Measurements from ENCODE around the gene EXOSC9. TPM values are rescaled to one million over a fixed set of nuclear protein-coding genes. Genes with fewer than 3 reads are reported as not detected.
A peak's percentile ranks its signal among the peaks of the same experiment; 100 is the strongest.

EXOSC9 gene
- total RNA-seq, 4 donors from 2014 or later: 10.1 to 21.6 (median 13.9) TPM

DNA sequence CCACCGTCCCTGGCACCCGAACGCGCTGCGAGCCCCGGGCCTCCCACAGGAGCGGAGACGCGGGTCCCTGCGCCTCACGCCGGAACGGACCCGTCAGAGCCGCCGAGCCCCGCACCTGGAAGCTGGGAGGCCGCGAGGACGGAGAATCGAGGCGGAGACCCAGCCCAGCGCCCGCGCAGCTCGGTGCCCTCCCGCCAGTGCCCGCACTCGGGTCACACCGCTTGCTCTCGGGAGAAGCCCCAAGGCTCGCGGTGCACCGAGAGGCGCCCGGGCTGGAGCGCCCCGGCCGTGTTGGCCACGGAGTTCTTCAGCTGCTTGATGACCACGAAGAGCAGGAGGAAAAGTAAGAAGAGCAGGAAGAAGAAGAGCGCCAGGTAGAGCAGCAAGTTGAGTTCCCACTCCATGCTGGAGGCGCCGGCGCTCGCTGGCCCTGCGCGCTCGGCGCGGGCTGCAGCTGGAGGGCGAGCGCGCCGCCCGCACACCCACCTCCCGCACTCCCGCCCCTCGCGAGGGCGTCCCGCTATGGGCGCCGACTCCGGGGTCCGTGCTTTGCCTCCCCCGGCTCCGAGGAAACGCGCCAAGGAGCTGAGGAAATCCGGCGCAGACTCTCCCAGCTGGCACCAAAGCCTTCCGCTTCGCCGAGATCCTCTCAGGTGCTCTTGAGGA, 36.3 kb upstream of the EXOSC9 start, which contains the start of gene SMIM43:
Gene SMIM43, minus strand, starts transcription at position 463 of the 666 bp plus-strand sequence. Its CDS starts 59 bp downstream, at position 404.
- no peak for TF ChIP-seq POLR2AphosphoS5 (IDR thresholded peaks at IDR 0.05)
- TF ChIP-seq EP300 (IDR thresholded peaks at IDR 0.05): no peak
- TF ChIP-seq, protein P1, sequence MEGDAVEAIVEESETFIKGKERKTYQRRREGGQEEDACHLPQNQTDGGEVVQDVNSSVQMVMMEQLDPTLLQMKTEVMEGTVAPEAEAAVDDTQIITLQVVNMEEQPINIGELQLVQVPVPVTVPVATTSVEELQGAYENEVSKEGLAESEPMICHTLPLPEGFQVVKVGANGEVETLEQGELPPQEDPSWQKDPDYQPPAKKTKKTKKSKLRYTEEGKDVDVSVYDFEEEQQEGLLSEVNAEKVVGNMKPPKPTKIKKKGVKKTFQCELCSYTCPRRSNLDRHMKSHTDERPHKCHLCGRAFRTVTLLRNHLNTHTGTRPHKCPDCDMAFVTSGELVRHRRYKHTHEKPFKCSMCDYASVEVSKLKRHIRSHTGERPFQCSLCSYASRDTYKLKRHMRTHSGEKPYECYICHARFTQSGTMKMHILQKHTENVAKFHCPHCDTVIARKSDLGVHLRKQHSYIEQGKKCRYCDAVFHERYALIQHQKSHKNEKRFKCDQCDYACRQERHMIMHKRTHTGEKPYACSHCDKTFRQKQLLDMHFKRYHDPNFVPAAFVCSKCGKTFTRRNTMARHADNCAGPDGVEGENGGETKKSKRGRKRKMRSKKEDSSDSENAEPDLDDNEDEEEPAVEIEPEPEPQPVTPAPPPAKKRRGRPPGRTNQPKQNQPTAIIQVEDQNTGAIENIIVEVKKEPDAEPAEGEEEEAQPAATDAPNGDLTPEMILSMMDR (IDR thresholded peaks at IDR 0.05): no peak
- no peak for TF ChIP-seq POLR2A (IDR thresholded peaks at IDR 0.05; ENCODE audit: low read depth)
- Histone ChIP-seq H3K36me3 (no peaks in the 10 kb centered on the region), H3K27ac (replicated peaks in 1 of 4) (peak within 1 kb of the TSS in 1 of 4 donors; percentile 6), H3K9me3 (no peaks in the 10 kb centered on the region), H3K27me3 (peaks cover 0 to 51% (median 10%) of the 10 kb centered on the region in 4 donors), H3K4me1 (peaks cover 5 to 12% (median 10%) of the 10 kb centered on the region in 4 donors), H3K4me3 (peak within 1 kb of the TSS; percentile 42 to 54 (median 47))
- intact Hi-C loops (cut with DNase I): no loop called here
- no peak for DNase-seq (ENCODE audit: extremely low spot score)
- 0% methylated on average over 26 of the region's 75 CpGs for WGBS

DNA sequence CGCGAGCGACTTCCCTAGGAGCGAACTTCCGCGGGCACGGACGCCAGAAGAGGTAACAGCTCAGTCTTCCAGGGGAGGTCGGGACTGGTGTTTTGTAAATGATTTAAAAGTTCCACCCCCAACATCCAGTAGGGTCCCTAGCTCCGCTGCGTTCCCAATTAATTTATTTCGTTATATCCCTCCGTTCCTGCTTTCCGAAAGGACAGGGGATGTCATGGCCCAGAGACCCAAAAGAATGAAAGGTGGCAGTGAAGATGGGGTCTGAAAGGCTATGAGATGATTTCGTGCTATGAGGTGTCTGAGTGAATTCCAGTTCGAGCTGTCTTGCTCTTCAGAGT, 35.8 kb upstream of the EXOSC9 start:
- Histone ChIP-seq H3K27ac (replicated peaks in 1 of 4) (peak overlapping the region in 1 of 4 donors; percentile 6), H3K4me1 (peaks cover 5 to 12% (median 10%) of the 10 kb centered on the region in 4 donors), H3K4me3 (peak overlapping the region; percentile 42 to 54 (median 47)), H3K27me3 (peaks cover 0 to 48% (median 10%) of the 10 kb centered on the region in 4 donors), H3K36me3 (no peaks in the 10 kb centered on the region), H3K9me3 (no peaks in the 10 kb centered on the region)
- 61% methylated on average over 7 of the region's 16 CpGs for WGBS
- no peak for TF ChIP-seq EP300 (IDR thresholded peaks at IDR 0.05)
- TF ChIP-seq, protein P1 (IDR thresholded peaks at IDR 0.05): no peak
- no peak for TF ChIP-seq POLR2AphosphoS5 (IDR thresholded peaks at IDR 0.05)
- TF ChIP-seq POLR2A (IDR thresholded peaks at IDR 0.05; ENCODE audit: low read depth): no peak
- intact Hi-C loops (cut with DNase I): no loop called here
- no peak for DNase-seq (ENCODE audit: extremely low spot score)

DNA sequence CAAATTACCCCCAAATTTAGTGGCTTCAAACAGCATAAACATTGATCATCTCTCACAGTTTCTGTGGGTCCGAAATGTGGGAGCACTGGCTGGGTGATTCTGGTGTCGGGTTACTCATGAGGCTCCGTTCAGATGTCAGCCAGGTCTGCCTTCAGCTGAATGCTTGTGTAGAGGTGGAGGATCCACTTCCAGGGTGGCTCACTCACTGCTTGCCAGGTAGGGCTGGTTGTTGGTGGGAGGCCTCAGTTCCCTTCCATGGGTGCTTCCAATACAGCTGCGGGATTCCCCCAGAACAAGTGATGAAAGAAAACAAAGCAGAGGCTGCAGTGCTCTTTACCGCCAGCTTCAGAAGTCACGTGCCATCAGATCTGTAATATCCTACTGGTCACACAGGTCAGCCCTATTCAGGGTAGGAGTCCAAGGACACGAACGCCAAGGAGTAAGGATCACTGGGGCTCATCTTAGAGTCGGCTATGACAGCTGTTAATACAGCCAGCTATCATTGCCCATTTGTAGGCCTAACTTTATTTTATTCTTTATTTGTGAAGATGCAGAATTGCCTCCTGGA, 35.1 kb upstream of the EXOSC9 start:
- no peak overlapping the region for H3K27ac ChIP-seq (replicated peaks in 1 of 4)
- 98% methylated on average over 9 of the region's 9 CpGs for WGBS
- H3K27me3 ChIP-seq: peaks cover 0 to 48% (median 10%) of the 10 kb centered on the region in 4 donors
- no peaks in the 10 kb centered on the region for H3K9me3 ChIP-seq
- H3K4me1 ChIP-seq: peaks cover 5 to 12% (median 10%) of the 10 kb centered on the region in 4 donors
- DNase-seq (ENCODE audit: extremely low spot score): no peak
- intact Hi-C loops (cut with DNase I): no loop called here
- no peaks in the 10 kb centered on the region for H3K36me3 ChIP-seq
- TF ChIP-seq POLR2A (IDR thresholded peaks at IDR 0.05; ENCODE audit: low read depth) (no peak), EP300 (IDR thresholded peaks at IDR 0.05) (no peak), POLR2AphosphoS5 (IDR thresholded peaks at IDR 0.05) (no peak)
- TF ChIP-seq, protein P1 (IDR thresholded peaks at IDR 0.05): no peak
- no peak overlapping the region for H3K4me3 ChIP-seq

DNA sequence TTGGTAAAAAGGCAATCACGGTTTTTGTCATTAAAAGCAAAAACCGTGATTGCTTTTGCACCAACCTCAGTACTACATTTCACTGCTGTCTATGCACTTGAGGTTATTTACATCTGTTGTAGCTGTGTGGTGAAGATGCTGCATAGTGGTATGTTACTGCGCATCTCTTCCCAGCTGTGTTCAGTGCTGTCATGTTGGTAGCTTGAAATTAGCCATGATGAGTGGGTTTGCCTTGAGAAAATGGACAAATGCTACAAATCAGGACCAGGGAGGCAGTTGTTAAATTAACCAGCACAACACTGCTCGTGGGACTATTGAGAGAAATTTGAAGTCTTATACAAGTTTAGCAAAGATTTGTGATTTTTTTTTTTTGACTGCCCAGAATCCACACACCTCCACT, 34.0 kb upstream of the EXOSC9 start:
- no peak for TF ChIP-seq EP300 (IDR thresholded peaks at IDR 0.05)
- TF ChIP-seq, protein P1 (IDR thresholded peaks at IDR 0.05): no peak
- TF ChIP-seq POLR2AphosphoS5 (IDR thresholded peaks at IDR 0.05): no peak
- no peak for TF ChIP-seq POLR2A (IDR thresholded peaks at IDR 0.05; ENCODE audit: low read depth)
- H3K36me3 ChIP-seq: no peaks in the 10 kb centered on the region
- intact Hi-C loops (cut with DNase I): no loop called here
- H3K4me3 ChIP-seq: no peak overlapping the region
- H3K27me3 ChIP-seq: peaks cover 0 to 40% (median 10%) of the 10 kb centered on the region in 4 donors
- 95% methylated on average over 4 of the region's 4 CpGs for WGBS
- H3K9me3 ChIP-seq: no peaks in the 10 kb centered on the region
- peaks cover 5 to 12% (median 10%) of the 10 kb centered on the region in 4 donors for H3K4me1 ChIP-seq
- no peak overlapping the region for H3K27ac ChIP-seq (replicated peaks in 1 of 4)
- DNase-seq (ENCODE audit: extremely low spot score): no peak

Measured in esophagus muscularis mucosa (tissue), 4 donors.